ENCODE data around the gene TLL2.
A peak's percentile ranks its signal among the peaks of the same experiment; 100 is the strongest.

The TLL2 gene

GRCh38 chr10:96389785-96390184 lies 123.9 kb downstream of the TLL2 start:
- no peak overlapping the region for H3K9ac ChIP-seq (ENCODE audit: low read length in 2 of 2)
- peaks cover 0 to 4% of the 10 kb centered on the region in 2 donors for H3K27me3 ChIP-seq (ENCODE audit: control insufficient read depth in 1 of 2, insufficient read depth in 2 of 2, low read length in 2 of 2)
- H3K9me3 ChIP-seq (ENCODE audit: control insufficient read depth in 2 of 2, low read length in 2 of 2): no peaks in the 10 kb centered on the region
- no peak overlapping the region for H3K4me3 ChIP-seq (ENCODE audit: low read length in 2 of 2)
- no peaks in the 10 kb centered on the region for H3K36me3 ChIP-seq (ENCODE audit: control insufficient read depth in 2 of 2, insufficient read depth in 2 of 2, low read length in 2 of 2)
- H3K27ac ChIP-seq (ENCODE audit: low read length): peak overlapping the region; percentile 46
- peaks cover 14% of the 10 kb centered on the region for H3K4me1 ChIP-seq (ENCODE audit: control insufficient read depth, insufficient read depth, low read length)

GRCh38 chr10:96387601-96388000 lies 126.1 kb downstream of the TLL2 start:
- H3K9me3 ChIP-seq (ENCODE audit: control insufficient read depth in 2 of 2, low read length in 2 of 2): no peaks in the 10 kb centered on the region
- no peaks in the 10 kb centered on the region for H3K36me3 ChIP-seq (ENCODE audit: control insufficient read depth in 2 of 2, insufficient read depth in 2 of 2, low read length in 2 of 2)
- peaks cover 0 to 3% of the 10 kb centered on the region in 2 donors for H3K27me3 ChIP-seq (ENCODE audit: control insufficient read depth in 1 of 2, insufficient read depth in 2 of 2, low read length in 2 of 2)
- H3K4me1 ChIP-seq (ENCODE audit: control insufficient read depth, insufficient read depth, low read length): peaks cover 14% of the 10 kb centered on the region
- no peak overlapping the region for H3K4me3 ChIP-seq (ENCODE audit: low read length in 2 of 2)
- H3K27ac ChIP-seq (ENCODE audit: low read length): no peak overlapping the region
- no peak overlapping the region for H3K9ac ChIP-seq (ENCODE audit: low read length in 2 of 2)

- Histone ChIP-seq H3K4me1 (ENCODE audit: control insufficient read depth, insufficient read depth, low read length) (peaks cover 14% of the 10 kb centered on the region), H3K4me3 (ENCODE audit: low read length in 2 of 2) (no peak overlapping the region), H3K27ac (ENCODE audit: low read length) (no peak overlapping the region), H3K9ac (ENCODE audit: low read length in 2 of 2) (no peak overlapping the region), H3K9me3 (ENCODE audit: control insufficient read depth in 2 of 2, low read length in 2 of 2) (no peaks in the 10 kb centered on the region), H3K27me3 (ENCODE audit: control insufficient read depth in 1 of 2, insufficient read depth in 2 of 2, low read length in 2 of 2) (peaks cover 0 to 3% of the 10 kb centered on the region in 2 donors), H3K36me3 (ENCODE audit: control insufficient read depth in 2 of 2, insufficient read depth in 2 of 2, low read length in 2 of 2) (no peaks in the 10 kb centered on the region)
Measured at GRCh38 chr10:96387161-96387560, 126.6 kb downstream of the TLL2 start.

- Histone ChIP-seq H3K27me3 (ENCODE audit: control insufficient read depth in 1 of 2, insufficient read depth in 2 of 2, low read length in 2 of 2) (peaks cover 0 to 3% of the 10 kb centered on the region in 2 donors), H3K9ac (ENCODE audit: low read length in 2 of 2) (no peak overlapping the region), H3K4me3 (ENCODE audit: low read length in 2 of 2) (no peak overlapping the region), H3K36me3 (ENCODE audit: control insufficient read depth in 2 of 2, insufficient read depth in 2 of 2, low read length in 2 of 2) (no peaks in the 10 kb centered on the region), H3K27ac (ENCODE audit: low read length) (no peak overlapping the region), H3K9me3 (ENCODE audit: control insufficient read depth in 2 of 2, low read length in 2 of 2) (no peaks in the 10 kb centered on the region), H3K4me1 (ENCODE audit: control insufficient read depth, insufficient read depth, low read length) (peaks cover 8% of the 10 kb centered on the region)
Measured at GRCh38 chr10:96384506-96384905, 129.2 kb downstream of the TLL2 start.

GRCh38 chr10:96380821-96381220 lies 132.9 kb downstream of the TLL2 start:
- no peaks in the 10 kb centered on the region for H3K9me3 ChIP-seq (ENCODE audit: control insufficient read depth in 2 of 2, low read length in 2 of 2)
- peaks cover 0 to 2% of the 10 kb centered on the region in 2 donors for H3K27me3 ChIP-seq (ENCODE audit: control insufficient read depth in 1 of 2, insufficient read depth in 2 of 2, low read length in 2 of 2)
- no peak overlapping the region for H3K4me3 ChIP-seq (ENCODE audit: low read length in 2 of 2)
- no peak overlapping the region for H3K27ac ChIP-seq (ENCODE audit: low read length)
- no peaks in the 10 kb centered on the region for H3K36me3 ChIP-seq (ENCODE audit: control insufficient read depth in 2 of 2, insufficient read depth in 2 of 2, low read length in 2 of 2)
- H3K9ac ChIP-seq (ENCODE audit: low read length in 2 of 2): no peak overlapping the region
- H3K4me1 ChIP-seq (ENCODE audit: control insufficient read depth, insufficient read depth, low read length): peaks cover 20% of the 10 kb centered on the region

GRCh38 chr10:96379758-96380157 lies 134.0 kb downstream of the TLL2 start:
- no peak overlapping the region for H3K4me3 ChIP-seq (ENCODE audit: low read length in 2 of 2)
- H3K27ac ChIP-seq (ENCODE audit: low read length): no peak overlapping the region
- peaks cover 0 to 2% of the 10 kb centered on the region in 2 donors for H3K27me3 ChIP-seq (ENCODE audit: control insufficient read depth in 1 of 2, insufficient read depth in 2 of 2, low read length in 2 of 2)
- no peak overlapping the region for H3K9ac ChIP-seq (ENCODE audit: low read length in 2 of 2)
- H3K9me3 ChIP-seq (ENCODE audit: control insufficient read depth in 2 of 2, low read length in 2 of 2): no peaks in the 10 kb centered on the region
- no peaks in the 10 kb centered on the region for H3K36me3 ChIP-seq (ENCODE audit: control insufficient read depth in 2 of 2, insufficient read depth in 2 of 2, low read length in 2 of 2)
- H3K4me1 ChIP-seq (ENCODE audit: control insufficient read depth, insufficient read depth, low read length): peaks cover 25% of the 10 kb centered on the region

- no peak overlapping the region for H3K9ac ChIP-seq (ENCODE audit: low read length in 2 of 2)
- no peaks in the 10 kb centered on the region for H3K36me3 ChIP-seq (ENCODE audit: control insufficient read depth in 2 of 2, insufficient read depth in 2 of 2, low read length in 2 of 2)
Measured at GRCh38 chr10:96378741-96379140, 135.0 kb downstream of the TLL2 start.

GRCh38 chr10:96377816-96378294 lies 135.9 kb downstream of the TLL2 start:
- peak overlapping the region in 1 of 2 donors; percentile 15 for H3K4me3 ChIP-seq (ENCODE audit: low read length in 2 of 2)
- no peaks in the 10 kb centered on the region for H3K9me3 ChIP-seq (ENCODE audit: control insufficient read depth in 2 of 2, low read length in 2 of 2)
- peaks cover 28% of the 10 kb centered on the region for H3K4me1 ChIP-seq (ENCODE audit: control insufficient read depth, insufficient read depth, low read length)
- H3K9ac ChIP-seq (ENCODE audit: low read length in 2 of 2): no peak overlapping the region
- H3K36me3 ChIP-seq (ENCODE audit: control insufficient read depth in 2 of 2, insufficient read depth in 2 of 2, low read length in 2 of 2): no peaks in the 10 kb centered on the region
- H3K27ac ChIP-seq (ENCODE audit: low read length): no peak overlapping the region
- H3K27me3 ChIP-seq (ENCODE audit: control insufficient read depth in 1 of 2, insufficient read depth in 2 of 2, low read length in 2 of 2): no peaks in the 10 kb centered on the region

More at GRCh38 chr10:96378741-96379140, 135.0 kb downstream of the TLL2 start:
- H3K27ac ChIP-seq (ENCODE audit: low read length): no peak overlapping the region
- H3K4me3 ChIP-seq (ENCODE audit: low read length in 2 of 2): no peak overlapping the region
- peaks cover 28% of the 10 kb centered on the region for H3K4me1 ChIP-seq (ENCODE audit: control insufficient read depth, insufficient read depth, low read length)
- no peaks in the 10 kb centered on the region for H3K27me3 ChIP-seq (ENCODE audit: control insufficient read depth in 1 of 2, insufficient read depth in 2 of 2, low read length in 2 of 2)
- H3K9me3 ChIP-seq (ENCODE audit: control insufficient read depth in 2 of 2, low read length in 2 of 2): no peaks in the 10 kb centered on the region

GRCh38 chr10:96376483-96376882 lies 137.2 kb downstream of the TLL2 start:
- Histone ChIP-seq H3K4me1 (ENCODE audit: control insufficient read depth, insufficient read depth, low read length) (peaks cover 26% of the 10 kb centered on the region), H3K9ac (ENCODE audit: low read length in 2 of 2) (no peak overlapping the region), H3K9me3 (ENCODE audit: control insufficient read depth in 2 of 2, low read length in 2 of 2) (no peaks in the 10 kb centered on the region), H3K4me3 (ENCODE audit: low read length in 2 of 2) (no peak overlapping the region), H3K27me3 (ENCODE audit: control insufficient read depth in 1 of 2, insufficient read depth in 2 of 2, low read length in 2 of 2) (no peaks in the 10 kb centered on the region), H3K36me3 (ENCODE audit: control insufficient read depth in 2 of 2, insufficient read depth in 2 of 2, low read length in 2 of 2) (no peaks in the 10 kb centered on the region), H3K27ac (ENCODE audit: low read length) (no peak overlapping the region)

- Histone ChIP-seq H3K27me3 (ENCODE audit: control insufficient read depth in 1 of 2, insufficient read depth in 2 of 2, low read length in 2 of 2) (no peaks in the 10 kb centered on the region), H3K36me3 (ENCODE audit: control insufficient read depth in 2 of 2, insufficient read depth in 2 of 2, low read length in 2 of 2) (no peaks in the 10 kb centered on the region), H3K27ac (ENCODE audit: low read length) (no peak overlapping the region), H3K9ac (ENCODE audit: low read length in 2 of 2) (peak overlapping the region in 1 of 2 donors; percentile 42), H3K9me3 (ENCODE audit: control insufficient read depth in 2 of 2, low read length in 2 of 2) (no peaks in the 10 kb centered on the region), H3K4me1 (ENCODE audit: control insufficient read depth, insufficient read depth, low read length) (peaks cover 23% of the 10 kb centered on the region), H3K4me3 (ENCODE audit: low read length in 2 of 2) (peak overlapping the region; percentile 68 to 75)
Measured at GRCh38 chr10:96374985-96375830, 138.5 kb downstream of the TLL2 start.

- H3K36me3 ChIP-seq (ENCODE audit: control insufficient read depth in 2 of 2, insufficient read depth in 2 of 2, low read length in 2 of 2): no peaks in the 10 kb centered on the region
- no peaks in the 10 kb centered on the region for H3K9me3 ChIP-seq (ENCODE audit: control insufficient read depth in 2 of 2, low read length in 2 of 2)
- H3K4me1 ChIP-seq (ENCODE audit: control insufficient read depth, insufficient read depth, low read length): peaks cover 23% of the 10 kb centered on the region
- H3K9ac ChIP-seq (ENCODE audit: low read length in 2 of 2): no peak overlapping the region
- H3K27ac ChIP-seq (ENCODE audit: low read length): no peak overlapping the region
- H3K27me3 ChIP-seq (ENCODE audit: control insufficient read depth in 1 of 2, insufficient read depth in 2 of 2, low read length in 2 of 2): no peaks in the 10 kb centered on the region
- H3K4me3 ChIP-seq (ENCODE audit: low read length in 2 of 2): peak overlapping the region in 1 of 2 donors; percentile 75
Measured at GRCh38 chr10:96374639-96374984, 139.1 kb downstream of the TLL2 start.
